SKM-1 treated with dmso at 0.1 percent for 144 hours (cell line): Measurements from ENCODE around the gene SERPINB1.
"Not testable (repeated sequence)": the region's sequence is repeated elsewhere in the genome, so short reads cannot be mapped to it uniquely, and the experiment has no call there.

Source experiments
- DNase-seq: peaks from one replicate; lab custom pipeline; 2025; ENCODE audit not compliant: unreplicated experiment; lab: John Stamatoyannopoulos, UW

The SERPINB1 gene

GRCh38 chr6:2841264-2842138, at the start of gene SERPINB1:
TSS of gene SERPINB1 (minus strand) at chr6:2841863. CDS start at chr6:2840586, 1,277 bp downstream.
- DNase-seq = peak; percentile 88

DNA sequence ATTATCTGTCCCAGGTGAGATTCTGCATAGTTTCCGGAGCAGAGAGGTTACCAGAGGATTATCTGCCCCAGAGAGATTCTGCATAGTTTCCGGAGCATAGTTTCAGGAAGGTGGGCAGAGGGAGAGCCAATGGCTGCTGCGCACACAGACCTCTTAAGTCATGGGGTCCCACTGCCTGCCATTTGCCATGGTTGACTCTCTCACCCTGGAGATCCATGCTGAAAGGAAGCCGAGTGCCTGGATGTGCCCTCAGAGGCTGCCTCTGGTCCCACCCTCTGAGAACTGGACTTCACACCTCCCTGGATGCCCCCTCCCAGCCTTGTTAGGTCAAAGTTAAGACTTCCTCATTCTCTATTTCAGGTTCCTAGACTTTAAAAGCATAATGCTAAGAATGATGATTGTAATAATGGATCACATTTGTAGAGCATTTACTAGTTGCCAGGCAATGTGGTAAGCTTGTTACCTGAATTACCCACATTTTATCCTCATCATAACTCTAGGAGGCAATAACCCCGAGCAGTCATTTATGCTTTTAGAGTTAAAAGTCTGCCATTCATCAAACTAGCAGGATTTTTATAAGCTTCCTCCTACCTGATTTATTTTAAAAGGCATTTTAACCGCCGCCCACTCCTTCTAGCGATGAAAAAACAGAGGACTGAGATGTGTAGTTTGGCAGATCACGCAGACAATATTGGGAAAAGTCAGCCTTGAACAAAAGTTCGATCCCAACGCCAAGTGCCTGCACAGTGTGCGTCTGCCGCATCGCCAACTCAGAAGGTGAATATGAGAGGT, 49.5 kb upstream of the SERPINB1 start:
- DNase-seq = no peak

DNA sequence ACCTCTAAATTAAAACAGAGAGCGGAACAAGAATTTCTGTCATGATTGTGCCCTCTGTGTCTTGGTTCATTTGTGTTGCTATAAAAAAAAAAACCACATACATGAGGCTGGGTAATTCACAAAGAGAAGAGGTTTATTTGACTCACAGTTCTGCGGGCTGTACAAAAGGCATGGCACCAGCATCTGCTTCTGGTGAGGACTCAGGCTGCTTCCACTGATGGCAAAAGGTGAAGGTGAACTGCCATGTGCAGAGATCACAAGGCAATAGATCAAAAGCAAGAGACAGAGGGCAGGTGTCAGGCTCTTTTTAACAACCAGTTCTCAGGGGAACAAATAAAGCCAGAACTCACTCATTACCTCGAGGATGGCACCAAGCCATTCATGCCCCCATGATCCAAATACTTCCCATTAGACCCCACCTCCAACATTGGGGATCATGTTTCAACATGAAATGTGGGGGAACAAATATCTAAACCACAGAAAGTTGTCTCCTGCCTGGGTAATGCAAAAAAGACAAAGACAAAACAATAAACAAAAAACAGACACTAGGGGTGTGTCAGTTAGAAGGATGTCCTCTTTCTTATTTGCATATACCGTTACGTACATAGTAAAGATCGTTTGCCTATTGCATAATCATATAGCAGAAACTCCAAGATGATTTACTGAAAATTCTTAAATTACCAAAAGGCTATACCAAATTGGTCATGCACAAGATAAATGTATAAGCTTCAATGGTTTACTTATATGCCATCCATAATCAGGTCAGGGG, 44.5 kb upstream of the SERPINB1 start:
- no peak for DNase-seq

GRCh38 chr6:2884804-2885203, 43.1 kb upstream of the SERPINB1 start:
- no peak for DNase-seq

DNA sequence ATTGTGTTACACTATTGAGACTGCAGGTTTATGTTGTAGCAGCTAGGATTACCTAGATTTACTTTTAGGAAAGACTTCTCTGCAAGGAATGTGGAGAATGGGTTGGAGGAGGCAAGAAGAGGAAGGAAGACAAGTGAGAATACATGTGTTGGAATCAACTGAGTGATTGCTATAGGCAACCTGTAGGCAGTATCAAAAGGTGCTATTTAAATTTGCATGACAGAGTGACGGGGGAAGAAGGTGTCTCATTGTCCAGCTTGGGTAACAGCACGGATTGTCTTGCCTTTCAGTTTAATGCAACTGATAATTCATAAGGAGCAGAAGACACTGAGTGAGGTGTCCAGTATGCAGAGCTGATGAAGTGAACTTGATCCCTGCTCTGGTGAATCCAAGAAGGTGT, 42.0 kb upstream of the SERPINB1 start:
- no peak for DNase-seq

DNA sequence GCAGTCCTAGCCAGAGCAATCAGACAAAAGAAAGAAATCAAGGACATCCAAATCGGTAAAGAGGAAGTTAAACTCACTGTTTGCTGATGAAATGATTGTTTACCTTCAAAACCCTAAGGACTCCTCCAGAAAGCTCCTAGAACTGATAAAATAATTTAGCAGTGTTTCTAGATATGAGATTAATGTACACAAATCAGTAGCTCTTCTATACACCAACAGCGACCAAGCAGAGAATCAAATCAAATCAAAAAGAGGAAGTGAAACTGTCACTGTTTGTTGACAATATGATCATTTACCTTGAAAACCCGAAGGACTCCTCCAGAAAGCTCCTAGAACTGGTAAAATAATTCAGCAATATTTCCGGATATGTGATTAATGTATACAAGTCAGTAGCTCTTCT, 39.8 kb upstream of the SERPINB1 start:
- DNase-seq = no peak

GRCh38 chr6:2880156-2880555, 38.5 kb upstream of the SERPINB1 start:
- not testable (repeated sequence) for DNase-seq

DNA sequence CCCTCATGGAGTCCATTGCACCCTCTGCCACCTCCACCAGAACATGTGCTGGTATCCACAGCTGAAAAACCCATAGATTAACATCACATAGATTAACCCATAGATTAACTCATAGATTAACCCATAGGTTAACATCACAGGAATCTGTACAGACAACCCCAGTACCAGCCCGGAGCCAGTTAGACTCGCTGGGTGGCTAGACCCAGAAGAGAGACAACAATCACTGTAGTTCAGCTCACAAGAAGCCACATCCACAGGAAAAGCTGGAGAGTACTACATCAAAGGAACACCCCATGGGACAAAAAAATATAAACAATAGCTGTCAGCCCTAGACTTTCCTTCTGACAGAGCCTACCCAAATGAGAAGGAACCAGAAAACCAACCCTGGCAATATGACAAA, 36.3 kb upstream of the SERPINB1 start:
- DNase-seq = no peak

DNA sequence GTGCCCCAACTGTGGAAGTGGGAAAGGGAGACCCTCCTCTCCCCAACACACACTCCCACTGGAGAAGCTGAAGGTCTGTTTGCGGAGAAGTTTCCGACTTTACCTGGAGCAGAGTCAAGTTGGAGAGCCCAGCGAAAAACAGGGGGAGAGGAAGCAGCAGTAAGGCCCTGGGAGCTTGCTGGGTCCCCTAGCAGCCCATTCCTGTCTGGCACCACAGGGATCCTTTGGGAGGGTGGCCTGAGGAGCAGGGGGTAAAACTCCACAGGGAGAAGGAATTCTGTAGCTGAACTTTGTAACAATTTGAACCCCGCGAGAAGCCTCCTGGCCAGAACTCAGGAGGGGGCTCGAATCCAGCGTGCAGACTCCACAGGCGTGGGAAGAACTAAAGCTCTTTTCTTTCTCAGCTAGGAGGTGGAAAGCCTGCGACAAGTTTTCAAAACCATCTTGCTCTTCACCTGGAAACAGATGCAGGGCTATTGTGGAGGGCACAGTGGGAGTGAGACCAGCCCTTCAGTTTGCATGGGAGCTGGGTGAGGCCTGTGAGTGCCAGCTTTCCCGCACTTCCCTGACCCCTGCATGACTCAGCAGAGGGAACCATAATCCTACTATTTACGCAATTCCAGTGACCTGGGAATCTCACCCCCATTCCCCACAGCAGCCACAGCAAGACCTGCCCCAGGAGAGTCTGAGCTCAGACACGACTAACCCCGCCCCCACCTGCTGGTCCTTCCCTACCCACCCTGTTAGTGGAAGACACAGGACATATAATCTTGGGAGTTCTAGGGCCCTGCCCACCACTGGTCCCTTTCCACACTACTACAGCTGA, 35.6 kb upstream of the SERPINB1 start:
- no peak for DNase-seq

GRCh38 chr6:2876210-2877056, 34.8 kb upstream of the SERPINB1 start:
- no peak for DNase-seq

DNA sequence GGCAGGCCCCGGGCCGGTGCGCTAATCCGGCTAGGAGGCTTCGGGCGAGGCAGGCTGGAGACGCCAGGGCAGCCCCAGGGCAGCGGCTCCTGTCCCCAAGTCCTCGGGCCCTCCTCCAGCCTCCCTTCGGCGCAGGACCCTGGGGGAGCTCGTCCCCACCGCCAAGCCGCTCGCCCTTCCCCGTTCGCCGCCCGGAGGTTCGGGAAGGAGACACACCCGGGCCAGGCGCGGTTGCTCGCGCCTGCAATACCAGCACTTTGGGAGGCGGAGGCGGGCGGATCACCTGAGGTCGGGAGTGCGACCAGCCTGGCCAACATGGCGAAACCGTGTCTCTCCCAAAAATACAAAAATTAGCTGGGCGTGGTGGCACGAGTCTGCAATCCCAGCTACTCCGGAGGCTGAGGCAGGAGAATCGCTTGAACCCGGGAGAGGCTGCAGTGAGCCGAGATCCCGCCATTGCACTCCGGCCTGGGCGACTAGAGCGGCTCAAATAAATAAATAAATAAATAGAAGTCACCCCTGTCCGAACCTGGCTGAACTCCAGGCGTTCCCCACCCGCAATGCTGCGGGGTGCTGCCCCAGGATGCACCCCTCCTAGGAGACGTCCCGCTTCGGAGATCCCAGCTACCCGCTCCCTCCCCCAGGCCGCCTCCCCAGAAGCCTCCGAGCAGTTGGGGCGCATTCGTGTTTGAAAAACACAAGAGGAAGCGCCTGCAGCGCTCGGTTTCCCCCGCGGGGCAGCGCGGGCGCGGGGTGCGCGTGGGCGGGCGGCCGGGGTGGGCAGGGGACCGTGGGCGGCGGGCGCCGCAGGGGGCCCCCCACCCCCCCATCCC, 33.9 kb upstream of the SERPINB1 start:
- no peak for DNase-seq

GRCh38 chr6:2873643-2874042, 32.0 kb upstream of the SERPINB1 start:
- DNase-seq = no peak

- no peak for DNase-seq
Measured at GRCh38 chr6:2872423-2873358, 31.0 kb upstream of the SERPINB1 start.

DNA sequence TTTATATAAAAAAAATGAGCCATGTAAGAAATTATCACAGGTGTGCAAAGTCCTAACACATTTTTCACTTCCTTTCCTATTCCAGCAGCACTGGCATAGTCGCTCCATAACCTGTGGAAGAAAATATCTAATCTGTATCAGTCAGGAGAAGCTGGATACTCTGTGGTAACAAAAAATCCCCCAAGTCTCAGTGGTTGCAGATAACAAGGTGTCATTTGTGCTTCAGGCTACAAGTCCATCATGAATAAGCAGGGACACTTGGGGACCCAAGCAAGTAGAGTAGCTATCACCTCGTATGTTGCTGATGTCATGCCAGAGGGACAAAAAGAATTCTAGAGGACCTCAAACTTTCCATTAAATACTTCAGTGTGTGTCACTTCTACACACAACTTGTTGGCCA, 30.3 kb upstream of the SERPINB1 start:
- no peak for DNase-seq

GRCh38 chr6:2871102-2871501, 29.4 kb upstream of the SERPINB1 start:
- no peak for DNase-seq

DNA sequence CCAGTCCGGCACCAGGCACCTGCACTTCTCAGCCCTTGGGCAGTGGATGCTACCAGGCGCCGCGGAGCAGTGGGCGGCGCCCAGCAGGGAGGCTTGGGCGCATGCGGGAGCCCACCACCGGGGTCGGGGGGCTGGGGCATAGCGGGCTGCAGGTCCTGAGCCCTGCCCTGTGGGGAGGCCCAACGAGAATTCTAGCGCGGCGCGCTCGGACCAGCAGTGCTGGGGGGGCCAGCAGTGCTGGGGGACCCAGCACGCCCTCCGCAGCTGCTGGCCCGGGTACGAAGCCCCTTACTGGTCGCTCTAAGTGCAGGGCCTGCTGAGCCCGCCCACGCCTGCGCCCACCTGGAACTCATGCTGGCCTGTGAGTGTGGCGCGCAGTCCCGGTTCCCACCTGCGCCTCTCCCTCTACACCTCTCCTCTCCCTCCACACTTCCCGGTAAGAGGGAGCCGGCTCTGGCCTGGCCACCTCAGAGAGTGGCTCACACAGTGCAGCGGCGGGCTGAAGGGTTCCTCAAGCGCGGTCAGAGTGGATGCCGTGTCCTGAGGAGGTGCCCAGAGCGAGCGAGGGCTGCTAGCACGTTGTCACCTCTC, 28.5 kb upstream of the SERPINB1 start:
- DNase-seq = no peak

DNA sequence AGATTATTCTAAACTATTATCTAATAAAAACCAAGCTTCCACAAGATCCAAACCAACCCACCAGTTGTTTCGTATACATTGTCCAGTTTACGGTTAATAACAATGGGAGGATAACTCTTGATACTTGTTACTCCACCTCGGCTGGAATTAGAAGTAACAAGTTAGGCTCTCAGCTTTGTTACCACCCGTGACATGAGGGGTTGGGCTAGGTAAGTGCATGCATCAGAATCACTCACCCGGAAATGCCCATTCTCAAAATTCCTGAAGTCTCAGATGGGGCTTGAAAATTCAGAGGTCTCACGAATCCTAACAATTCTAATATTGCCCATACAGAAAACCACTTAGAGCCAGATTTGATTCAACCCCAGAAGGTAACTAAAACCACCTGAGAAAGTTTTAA, 27.0 kb upstream of the SERPINB1 start:
- no peak for DNase-seq
